A172 (cell line): ENCODE data around the gene TUNAR. TPM values are rescaled to one million over a fixed set of nuclear protein-coding genes. Genes with fewer than 3 reads are reported as not detected.
"Not testable (repeated sequence)": the region's sequence is repeated elsewhere in the genome, so short reads cannot be mapped to it uniquely, and the experiment has no call there.

Source experiments
- DNase-seq: peaks from one replicate; pipeline ENCODE4 v3.0.0-alpha.2; 2015; ENCODE audit warnings: low spot score
- total RNA-seq: library from RNA; depleted of rRNA; stranded (reverse); fragments of >200 nt; shearing (Covaris generic); gene quantifications from 2 replicates; pipeline ENCODE4 v1.2.3, GENCODE V29; 2014

TUNAR gene
- total RNA-seq, 1 experiment from 2014 or later: not detected

DNA sequence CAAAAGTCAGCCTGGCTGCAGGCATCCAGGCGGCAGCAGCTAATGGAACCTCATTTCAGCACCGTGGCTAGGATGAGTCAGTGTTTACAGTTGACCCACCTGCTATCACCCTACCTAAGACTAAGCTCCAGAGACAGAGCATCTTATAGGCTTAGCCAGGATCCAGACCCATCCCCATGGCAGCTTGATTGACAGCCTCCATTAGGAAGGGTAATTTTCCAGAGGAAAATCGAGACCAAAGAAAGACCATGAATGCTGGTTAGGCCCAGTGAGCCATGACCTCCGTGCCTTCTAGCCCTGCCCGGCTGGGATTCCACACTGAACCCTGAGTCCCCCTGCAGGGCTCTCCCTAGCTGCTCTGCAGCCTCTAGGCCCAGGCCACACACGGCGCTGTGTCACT lies 38.7 kb downstream of the TUNAR start:
- DNase-seq: no peak

DNA sequence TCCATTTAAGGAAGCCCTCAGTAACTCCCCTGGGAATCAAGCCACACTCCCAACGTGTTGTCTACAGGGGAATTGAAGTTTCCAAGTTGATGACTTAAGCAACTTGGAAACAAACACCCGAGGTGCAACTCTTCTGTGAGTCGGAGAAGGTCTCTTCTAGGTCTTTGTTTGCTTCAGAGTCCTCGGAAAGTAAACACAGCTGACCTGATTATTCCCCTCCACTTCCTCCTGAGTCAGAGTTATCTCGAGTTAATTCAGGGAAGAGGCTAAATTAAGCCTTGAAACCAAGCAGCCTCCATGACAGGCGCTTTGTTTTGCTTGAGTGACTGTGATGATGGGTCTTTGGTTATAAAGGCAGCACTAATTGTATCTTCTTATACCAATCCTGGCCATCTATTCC lies 41.8 kb downstream of the TUNAR start:
- no peak for DNase-seq

DNA sequence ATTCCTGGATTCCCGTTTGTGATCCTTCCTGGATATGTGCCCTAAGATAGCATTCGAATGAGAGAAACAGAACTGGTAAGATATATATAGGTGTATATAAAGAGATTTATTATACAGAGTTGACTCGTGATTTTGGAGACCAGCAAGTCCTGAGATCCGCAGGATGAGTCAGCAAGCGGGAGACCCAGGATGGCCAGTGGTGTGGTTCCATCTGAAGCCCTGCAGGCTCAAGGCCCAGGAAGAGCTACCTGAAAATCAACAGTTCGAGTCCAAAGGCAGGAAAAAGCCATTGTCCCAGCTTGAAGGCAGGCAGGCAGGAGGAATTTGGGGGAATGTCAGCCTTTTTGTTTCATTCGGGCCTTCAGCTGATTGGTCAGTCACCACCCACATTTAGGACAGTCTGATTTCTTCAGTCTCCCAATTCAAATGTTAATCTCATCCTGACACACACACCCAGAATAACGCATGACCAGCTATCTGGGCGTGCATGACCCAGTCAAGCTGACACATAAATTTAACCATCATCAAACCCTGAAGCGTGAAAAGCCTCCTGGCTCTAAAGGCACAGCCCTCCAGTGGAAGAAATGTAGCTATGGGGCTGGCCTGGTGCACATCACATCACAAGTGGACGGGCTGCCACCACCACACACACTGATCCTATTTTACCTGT lies 44.3 kb downstream of the TUNAR start:
- DNase-seq: no peak

DNA sequence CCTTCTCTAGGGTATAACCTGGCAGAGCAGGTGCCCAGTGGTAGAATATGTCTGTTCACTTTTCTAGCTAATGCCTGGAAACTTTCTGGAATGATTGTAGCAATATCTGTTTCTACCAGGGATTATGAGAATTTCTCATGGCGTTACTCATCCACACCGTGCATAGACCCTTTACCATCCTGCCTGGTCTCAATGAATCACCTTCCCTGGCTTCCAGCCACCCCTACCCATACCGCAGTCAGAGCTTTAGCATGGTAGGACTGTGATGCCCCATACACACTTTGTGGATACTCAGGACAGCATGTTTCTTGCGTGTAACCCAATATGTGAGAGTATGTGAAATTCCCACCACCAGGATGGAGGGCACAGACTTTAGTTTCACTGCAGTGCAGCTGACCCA lies 45.4 kb downstream of the TUNAR start:
- DNase-seq: peak; percentile 1

DNA sequence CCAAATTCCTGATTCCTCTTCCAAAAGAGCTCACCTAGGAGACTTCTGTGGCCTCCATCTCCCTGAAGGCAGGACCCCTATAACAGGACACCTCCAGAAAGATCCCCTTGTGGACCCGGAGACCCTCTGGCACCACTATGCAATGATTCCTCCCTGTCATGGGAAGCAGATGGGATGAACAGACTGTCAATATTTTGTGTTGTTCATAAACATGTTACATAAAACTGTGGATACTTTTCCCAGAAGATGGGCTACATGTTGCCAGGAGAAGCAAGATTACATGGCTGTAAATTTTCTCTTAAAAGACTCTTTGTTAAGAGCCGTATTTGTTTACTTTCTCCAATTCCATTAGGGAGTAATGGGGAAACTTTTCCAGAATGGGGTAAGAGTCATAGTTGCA lies 52.1 kb downstream of the TUNAR start:
- no peak for DNase-seq

DNA sequence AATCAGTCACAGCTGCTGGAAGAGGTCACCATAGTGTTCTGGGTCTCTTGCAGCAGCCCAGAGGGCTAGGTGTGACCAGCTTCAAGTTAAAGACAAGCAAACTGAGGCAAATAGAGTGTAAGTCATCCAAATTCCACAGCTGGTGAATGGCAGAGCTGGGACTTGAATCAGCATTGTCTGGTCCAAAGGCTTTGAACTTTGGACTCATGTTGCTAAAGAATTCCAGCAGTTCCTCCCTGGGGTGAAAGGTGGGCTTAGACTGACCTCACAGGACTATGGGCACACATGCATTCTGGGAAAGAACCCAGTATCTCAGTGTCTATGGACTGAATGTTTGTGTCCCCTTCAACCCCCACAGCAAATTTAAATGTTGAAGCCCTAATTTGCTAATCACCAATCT lies 54.8 kb downstream of the TUNAR start:
- no peak for DNase-seq

DNA sequence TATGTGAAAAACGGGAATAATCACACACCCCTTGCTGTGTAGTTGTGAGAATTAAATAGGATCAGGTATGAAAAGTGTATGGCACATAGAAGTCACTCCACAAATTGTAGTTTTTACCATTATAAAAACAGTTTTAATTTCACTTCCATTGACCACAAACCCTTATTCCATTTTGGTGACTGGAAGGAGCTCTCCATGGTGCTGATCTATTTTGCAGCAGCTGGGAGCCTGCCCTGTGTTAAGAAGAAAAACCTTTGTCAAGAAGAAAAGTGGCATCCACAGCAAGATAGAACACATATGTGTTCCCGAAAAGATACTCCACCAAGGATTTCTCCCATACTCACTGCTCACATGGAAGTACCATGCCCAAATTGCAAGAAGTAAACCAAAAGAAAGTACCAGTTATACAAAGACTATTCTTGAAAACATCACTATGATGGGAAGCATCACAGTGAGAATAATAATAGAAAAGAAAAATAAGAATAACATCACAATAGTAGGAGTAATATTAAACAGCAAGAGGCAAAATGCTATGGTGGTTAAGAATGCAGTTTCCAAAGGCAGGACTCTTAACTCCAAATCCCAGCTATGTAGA lies 58.7 kb downstream of the TUNAR start:
- DNase-seq: peak; percentile 6

DNA sequence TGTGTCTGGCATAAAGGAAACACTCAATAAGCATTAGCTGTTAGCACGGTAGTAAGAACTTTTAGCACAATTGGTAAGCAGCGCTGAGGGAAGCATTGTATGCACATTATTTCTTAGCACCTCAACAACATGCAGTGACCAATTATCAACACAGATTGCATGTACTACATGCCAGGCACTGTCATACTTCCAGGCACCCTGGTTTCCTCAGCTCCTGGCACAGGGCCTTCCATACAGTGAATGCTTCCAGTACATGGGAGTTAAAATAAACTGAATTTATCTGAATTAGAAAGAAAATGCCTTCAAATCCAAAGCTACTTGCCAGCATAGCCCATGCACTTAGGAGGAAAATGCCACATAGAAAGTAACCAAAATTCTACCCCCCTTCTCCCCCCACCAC lies 59.4 kb downstream of the TUNAR start:
- no peak for DNase-seq

DNA sequence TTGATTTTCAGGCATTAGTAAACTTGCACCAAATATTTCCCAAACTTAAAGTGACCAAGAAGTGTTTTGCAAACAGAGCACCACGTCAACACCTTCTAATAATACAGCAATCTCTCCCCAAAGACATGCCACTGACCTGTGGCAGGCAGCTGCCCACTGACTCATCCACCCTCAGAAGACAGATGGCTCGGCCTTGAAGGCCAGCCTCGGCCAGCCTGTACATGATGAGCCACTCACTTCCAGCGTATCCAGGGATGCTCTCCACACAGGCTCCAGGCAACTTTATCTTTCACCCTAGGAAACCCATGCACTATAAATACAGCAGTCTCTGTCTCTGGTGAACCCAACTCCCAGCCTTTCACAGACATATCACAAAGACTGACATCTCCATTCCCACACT lies 62.7 kb downstream of the TUNAR start:
- no peak for DNase-seq

DNA sequence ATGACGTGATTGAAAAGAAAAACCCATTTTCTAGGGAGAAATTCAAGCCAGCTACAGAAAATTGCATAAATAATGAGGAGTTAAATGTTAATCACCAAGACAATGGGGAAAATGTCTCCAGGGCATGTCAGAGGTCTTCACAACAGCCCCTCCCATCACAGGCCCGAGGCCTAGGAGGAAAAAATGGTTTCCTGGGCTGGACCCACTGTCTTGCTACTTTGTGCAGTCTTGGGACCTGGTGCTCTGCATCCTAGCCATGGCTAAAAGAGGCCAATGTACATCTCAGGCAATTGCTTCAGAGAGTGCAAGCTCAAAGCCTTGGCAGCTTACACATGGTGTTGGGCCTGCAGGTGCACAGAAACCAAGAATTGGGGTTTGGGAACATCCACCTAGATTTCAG lies 65.3 kb downstream of the TUNAR start:
- no peak for DNase-seq

DNA sequence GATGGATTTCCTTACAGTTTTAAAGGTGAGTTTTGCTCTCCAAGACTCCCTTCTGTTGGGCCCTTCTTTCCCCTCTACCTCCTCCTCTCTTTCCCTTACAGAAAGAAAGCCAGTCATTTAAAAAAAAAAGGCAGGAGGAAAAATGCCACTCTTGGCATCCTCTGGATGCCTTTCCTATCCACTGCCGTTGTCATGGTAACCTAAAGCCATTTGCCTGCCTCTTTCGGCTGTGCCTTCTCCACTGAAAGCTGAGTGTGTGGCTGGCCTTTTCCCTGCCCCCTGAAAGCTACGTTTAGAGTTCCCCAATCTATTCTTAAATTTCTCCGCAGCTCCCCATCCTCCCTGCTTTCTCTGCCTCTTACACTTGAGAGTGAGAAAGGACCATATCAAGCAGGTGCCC lies 67.1 kb downstream of the TUNAR start:
- no peak for DNase-seq

DNA sequence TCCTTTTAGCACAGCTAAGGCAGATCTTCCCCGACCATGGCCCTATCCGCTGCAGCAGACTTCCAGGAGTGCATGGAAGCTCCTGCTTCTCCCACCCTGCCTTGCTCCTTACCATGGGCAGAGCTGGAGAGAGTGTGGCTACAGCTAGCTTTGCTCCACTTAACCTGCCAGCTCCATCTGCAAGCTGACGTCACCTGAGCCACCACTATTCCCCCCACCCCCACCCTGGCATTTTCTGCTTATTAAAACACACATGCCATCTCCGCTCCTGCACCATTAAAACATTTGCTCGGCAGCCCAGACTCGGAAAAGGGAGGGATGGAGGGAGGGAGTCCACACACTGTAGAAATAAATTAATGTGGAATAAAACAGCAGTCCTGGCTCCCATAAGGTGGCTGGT lies 67.8 kb downstream of the TUNAR start:
- no peak for DNase-seq

DNA sequence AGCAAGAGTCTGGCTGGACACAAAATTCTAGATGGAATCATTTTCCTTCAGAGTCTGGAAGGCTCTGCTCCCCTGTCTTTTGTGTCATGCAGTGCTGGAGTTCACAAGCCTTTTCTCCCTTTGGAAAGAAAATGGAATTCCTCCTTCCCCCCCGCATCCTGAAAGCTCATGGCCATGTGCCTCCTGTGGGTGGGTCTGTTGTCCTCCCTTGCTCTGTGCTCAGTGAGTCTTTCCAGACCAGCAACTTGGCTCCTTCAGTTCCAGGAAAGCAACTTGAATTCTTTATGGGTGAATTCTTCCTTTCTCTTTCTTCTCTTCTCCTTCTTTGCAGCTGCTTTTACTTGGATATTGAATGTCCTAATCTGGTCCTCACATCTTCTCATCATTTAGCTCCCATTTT lies 70.2 kb downstream of the TUNAR start:
- no peak for DNase-seq

DNA sequence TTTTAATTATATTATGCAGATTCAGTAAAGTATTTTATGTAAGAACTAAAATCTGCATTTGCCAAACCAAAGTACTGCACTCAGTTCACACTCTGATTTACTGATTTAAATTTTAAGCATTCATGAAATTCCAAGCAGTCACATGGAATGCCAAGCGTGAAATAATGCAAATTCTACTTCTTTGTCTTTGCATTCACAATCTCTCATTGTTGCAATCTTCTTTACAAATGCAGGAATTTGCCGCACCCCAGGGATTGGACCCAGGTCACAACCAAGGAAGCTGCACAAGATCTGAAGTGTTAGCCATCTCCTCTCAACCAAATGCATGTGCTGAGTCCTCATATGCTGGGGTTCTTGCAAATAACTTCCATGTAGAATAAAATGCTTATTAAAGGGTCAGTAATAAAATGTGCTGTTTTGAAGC lies 71.9 kb downstream of the TUNAR start:
- DNase-seq: no peak

DNA sequence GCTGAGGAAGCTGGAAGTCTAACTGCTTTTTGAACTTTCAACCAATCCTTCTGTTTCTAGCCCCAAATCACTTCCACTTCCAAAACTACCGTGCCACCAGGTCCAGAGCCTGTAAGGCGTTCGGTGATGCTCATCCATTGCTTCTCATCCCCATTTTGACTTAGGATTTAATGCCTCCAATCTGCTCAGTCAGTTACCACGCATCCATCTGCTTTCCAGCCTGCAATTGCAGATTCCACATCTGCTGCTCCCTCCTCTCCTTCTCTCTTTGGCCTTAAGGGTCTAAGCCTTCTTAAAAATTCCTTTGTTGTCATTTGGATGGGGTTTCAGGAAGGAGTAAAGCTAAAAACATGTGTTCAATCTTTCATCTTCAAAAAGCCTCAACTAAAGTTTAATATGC lies 74.7 kb downstream of the TUNAR start:
- DNase-seq: no peak

DNA sequence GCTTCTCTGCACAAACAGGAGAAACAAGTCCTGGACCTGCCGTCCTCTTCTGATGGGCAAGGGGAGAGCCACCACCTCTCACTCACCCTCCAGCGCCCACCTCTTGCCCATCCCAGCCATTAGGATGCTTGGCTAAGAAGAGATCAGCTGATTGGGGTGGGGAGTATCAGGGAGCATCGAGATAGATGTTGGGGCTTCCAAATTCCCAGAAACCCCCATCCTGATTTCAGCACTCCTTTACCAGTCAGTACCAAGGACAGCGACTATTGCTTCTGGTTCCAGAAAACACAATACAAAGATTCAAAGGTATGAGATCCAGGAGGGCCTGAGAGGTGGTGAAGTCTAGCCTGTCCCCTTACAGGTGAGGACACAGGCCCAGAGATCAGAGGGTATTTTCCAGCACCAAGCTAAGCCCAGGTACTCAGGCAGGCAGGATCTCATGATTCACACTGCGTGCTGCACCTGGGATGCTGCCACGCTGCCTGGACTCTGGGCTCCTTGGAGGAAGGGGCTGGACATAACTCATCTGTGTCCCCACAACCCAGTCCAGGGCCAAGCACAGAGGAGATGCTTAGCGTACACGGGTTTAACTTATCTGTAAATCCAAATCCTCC lies 76.6 kb downstream of the TUNAR start:
- DNase-seq: no peak

DNA sequence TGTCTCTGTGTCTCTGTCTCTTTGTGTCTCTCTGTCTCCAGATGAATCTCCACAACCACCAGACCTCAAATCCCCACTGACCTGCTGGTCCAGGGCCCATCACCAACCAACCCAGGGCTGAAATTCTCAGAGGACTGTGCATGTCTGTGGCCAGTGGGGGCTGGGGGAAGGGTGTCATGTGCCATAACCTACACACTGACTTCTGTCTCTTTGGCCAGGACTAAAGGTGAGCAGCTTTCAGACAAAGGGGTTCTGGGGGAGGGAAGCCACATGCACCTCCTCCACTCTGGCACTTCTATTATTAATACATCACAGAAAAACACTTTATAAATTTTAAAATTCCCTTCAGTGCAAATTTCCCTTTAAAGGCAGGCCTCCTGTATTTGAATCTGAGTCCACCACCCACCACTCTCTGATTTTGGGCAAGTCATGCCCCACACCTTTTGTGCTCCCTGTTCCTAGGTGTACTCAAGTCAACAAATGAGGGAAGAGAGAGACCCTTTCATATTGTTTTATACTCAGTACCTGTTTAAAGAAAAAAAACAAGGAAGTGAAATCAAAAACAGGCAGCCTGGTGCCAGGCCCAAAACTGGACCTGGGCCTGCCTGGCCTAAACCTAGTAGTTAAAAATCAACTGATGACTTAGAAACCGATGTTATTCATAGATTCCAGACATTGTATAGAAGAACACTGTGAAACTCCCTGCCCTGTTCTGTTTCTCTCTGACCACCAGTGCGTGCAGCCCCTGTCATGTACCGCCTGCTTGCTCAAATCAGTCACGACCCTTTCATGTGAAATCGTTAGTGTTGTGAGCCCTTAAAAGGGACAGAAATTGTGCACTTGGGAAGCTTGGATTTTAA lies 80.2 kb downstream of the TUNAR start:
- DNase-seq: no peak

DNA sequence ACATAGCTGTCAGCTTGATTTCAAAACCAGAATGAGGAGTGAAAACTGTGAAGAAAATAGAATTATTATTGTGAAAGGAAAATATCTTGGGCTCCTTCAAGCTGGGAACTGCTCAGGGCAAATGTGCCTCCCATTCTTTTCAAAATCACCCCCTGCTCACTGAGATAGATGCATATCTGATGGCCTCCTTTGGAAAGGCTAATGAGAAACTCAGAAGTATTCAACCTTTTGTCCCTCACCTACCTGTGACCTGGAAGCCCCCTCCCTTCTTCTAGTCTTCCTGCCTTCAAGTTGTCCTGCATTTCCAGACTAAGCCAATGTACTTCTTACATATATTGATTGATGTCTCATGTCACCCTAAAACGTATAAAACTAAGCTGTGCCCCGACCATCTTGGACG lies 81.5 kb downstream of the TUNAR start:
- no peak for DNase-seq

DNA sequence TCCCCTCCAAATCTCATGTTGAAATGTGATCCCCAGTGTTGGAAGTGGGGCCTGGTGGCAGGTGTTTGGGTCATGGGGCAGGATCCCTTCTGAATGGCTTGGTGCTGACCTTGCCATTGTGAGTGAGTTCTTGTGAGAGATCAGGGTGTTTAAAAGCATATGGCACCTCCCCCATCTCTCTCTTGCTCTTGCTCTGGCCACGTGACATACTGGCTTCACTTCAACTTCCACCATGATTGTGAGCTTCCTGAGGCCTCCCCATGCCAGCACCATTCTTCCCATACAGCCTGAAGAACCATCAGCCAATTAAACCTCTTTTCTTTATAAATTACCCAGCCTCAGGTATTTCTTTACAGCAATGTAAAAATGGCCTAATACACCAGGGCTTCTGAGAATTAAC lies 82.7 kb downstream of the TUNAR start:
- no peak for DNase-seq

DNA sequence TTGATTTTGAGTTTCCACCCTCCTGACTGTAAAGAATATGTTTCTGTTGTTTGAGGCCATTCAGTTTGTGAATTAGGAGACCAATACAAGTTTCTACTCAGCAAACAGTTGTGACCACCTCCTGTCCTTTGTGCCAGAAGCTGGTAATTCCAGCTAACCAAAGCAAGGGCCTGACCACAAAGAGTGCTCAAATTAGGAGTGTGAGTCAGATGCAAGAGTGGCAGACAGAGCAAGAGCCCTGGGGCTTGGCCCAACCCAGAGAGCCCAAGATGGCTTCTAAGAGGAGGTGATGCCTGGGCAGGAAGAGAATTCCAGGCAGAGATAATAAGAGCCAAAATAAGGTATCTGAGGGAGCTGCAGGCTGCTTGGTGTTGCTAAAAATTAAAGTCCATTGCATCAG lies 84.8 kb downstream of the TUNAR start:
- no peak for DNase-seq

DNA sequence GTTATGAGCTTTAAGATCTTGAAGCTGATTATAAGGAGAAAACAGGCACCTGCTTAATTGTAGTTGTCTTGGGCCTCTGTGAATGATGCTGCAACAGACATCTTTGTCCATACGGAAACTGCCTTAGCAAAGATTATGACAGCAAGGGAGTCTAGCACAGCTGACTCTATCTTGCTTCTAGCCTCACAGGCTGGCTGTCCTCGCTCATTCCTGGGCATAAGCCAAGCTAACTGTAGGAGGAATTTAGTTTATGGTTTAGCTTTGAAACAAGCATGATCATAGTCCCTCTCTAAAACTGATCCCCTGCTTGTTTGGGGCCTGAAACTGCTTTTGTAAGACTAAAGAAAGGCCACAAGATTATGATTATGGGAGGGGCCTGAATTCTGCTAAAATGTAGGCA lies 88.3 kb downstream of the TUNAR start:
- DNase-seq: no peak

DNA sequence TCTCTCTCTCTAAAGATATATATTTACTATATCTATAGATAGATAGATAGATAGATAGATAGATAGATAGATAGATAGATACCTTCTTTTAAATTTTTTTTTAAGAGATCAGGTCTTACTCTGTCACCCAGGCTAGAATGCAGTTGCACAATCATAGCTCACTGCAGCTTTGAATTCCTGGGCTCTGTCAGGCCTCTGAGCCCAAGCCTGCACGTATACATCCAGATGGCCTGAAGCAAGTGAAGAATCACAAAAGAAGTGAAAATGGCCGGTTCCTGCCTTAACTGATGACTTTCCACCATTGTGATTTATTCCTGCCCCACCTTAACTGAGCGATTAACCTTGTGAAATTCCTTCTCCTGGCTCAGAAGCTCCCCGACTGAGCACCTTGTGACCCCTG lies 91.4 kb downstream of the TUNAR start:
- not testable (repeated sequence) for DNase-seq
